HepG2 (cell line): ENCODE measurements around the gene PTCD1. TPM values are rescaled to one million over a fixed set of nuclear protein-coding genes. Genes with fewer than 3 reads are reported as not detected.

Experiments
- ATF1 ChIP-seq: IDR thresholded peaks from 2 replicates; pipeline ENCODE4 v1.6.1; 2016; ENCODE audit warnings: mild to moderate bottlenecking, control low read depth
- CBFB ChIP-seq: sonication (generic); formaldehyde crosslinking; IDR thresholded peaks from 2 replicates; pipeline ENCODE4 v1.4.0; 2020; ENCODE audit warnings: missing genetic modification reagents
- ELF4 ChIP-seq: sonication (generic); formaldehyde crosslinking; IDR thresholded peaks from 2 replicates; pipeline ENCODE4 v1.5.0; 2020; ENCODE audit warnings: missing genetic modification reagents, mild to moderate bottlenecking, moderate library complexity, borderline replicate concordance
- EP300 ChIP-seq, 3 experiments: sonication (generic) in 1 of 3; formaldehyde crosslinking in 1 of 3; IDR thresholded peaks; 2 replicates each; pipeline versions ENCODE4 v1.5.1 to v1.6.1; 2011 to 2020; ENCODE audit warnings: low read depth in 2 of 3, low read length in 2 of 3, borderline replicate concordance in 1 of 3, improper control_type of control experiment in 1 of 3, mild to moderate bottlenecking in 1 of 3, missing genetic modification reagents in 1 of 3, moderate library complexity in 1 of 3
- HHEX ChIP-seq: IDR thresholded peaks from 2 replicates; pipeline ENCODE4 v1.6.1; 2016; ENCODE audit warnings: control low read depth
- HNF4A ChIP-seq: sonication (generic); formaldehyde crosslinking; IDR thresholded peaks from 2 replicates; pipeline ENCODE4 v1.4.0; 2020; ENCODE audit warnings: missing genetic modification reagents
- HOXA7 ChIP-seq: sonication (generic); formaldehyde crosslinking; IDR thresholded peaks from 2 replicates; pipeline ENCODE4 v1.8.1; 2022; ENCODE audit warnings: mild to moderate bottlenecking, missing genetic modification reagents, moderate library complexity
- ISL2 ChIP-seq: sonication (generic); formaldehyde crosslinking; IDR thresholded peaks from 2 replicates; pipeline ENCODE4 v1.5.0; 2020; ENCODE audit warnings: missing genetic modification reagents
- KLF16 ChIP-seq, 2 experiments: sonication (generic) in 1 of 2; formaldehyde crosslinking in 1 of 2; IDR thresholded peaks; 2 replicates each; pipeline versions ENCODE4 v1.6.1 to v1.8.0; 2016 to 2023; ENCODE audit warnings: missing genetic modification reagents in 2 of 2, missing compliant biosample characterization in 1 of 2
- KMT2B ChIP-seq: IDR thresholded peaks from 2 replicates; pipeline ENCODE4 v1.6.1; 2016; ENCODE audit warnings: missing genetic modification reagents, missing compliant biosample characterization
- MBD4 ChIP-seq: IDR thresholded peaks from 2 replicates; pipeline ENCODE4 v1.6.1; 2012; ENCODE audit warnings: low read length, inconsistent platforms, borderline replicate concordance
- MTA1 ChIP-seq: sonication (generic); formaldehyde crosslinking; IDR thresholded peaks from 2 replicates; pipeline ENCODE4 v1.4.0; 2020; ENCODE audit warnings: missing genetic modification reagents, mild to moderate bottlenecking, borderline replicate concordance
- SIN3A ChIP-seq: IDR thresholded peaks from 2 replicates; pipeline ENCODE4 v1.6.1; 2011; ENCODE audit warnings: low read depth, mild to moderate bottlenecking, control low read depth, low read length, borderline replicate concordance
- STAG1 ChIP-seq: sonication (generic); formaldehyde crosslinking; IDR thresholded peaks from 2 replicates; pipeline ENCODE4 v1.4.0; 2020; ENCODE audit warnings: missing genetic modification reagents
- TFE3 ChIP-seq: IDR thresholded peaks from 2 replicates; pipeline ENCODE4 v1.6.1; 2016
- TMF1 ChIP-seq: sonication (generic); formaldehyde crosslinking; IDR thresholded peaks from 2 replicates; pipeline ENCODE4 v1.8.1; 2022; ENCODE audit warnings: low read depth, missing genetic modification reagents
- ZFX ChIP-seq: sonication (generic); formaldehyde crosslinking; IDR thresholded peaks from 2 replicates; pipeline ENCODE4 v1.4.0; 2020; ENCODE audit warnings: mild to moderate bottlenecking, low read depth, missing genetic modification reagents, moderate library complexity
- ZNF136 ChIP-seq: sonication (generic); formaldehyde crosslinking; IDR thresholded peaks from 2 replicates; pipeline ENCODE4 v1.8.1; 2022; ENCODE audit warnings: low read depth, mild to moderate bottlenecking, moderate library complexity, missing genetic modification reagents
- ZNF280B ChIP-seq: sonication (generic); formaldehyde crosslinking; IDR thresholded peaks from 2 replicates; pipeline ENCODE4 v1.5.0; 2020; ENCODE audit warnings: missing genetic modification reagents, mild to moderate bottlenecking, borderline replicate concordance
- ZNF30 ChIP-seq: sonication (generic); formaldehyde crosslinking; IDR thresholded peaks from 2 replicates; pipeline ENCODE4 v1.5.0; 2020; ENCODE audit warnings: mild to moderate bottlenecking, missing genetic modification reagents
- ZNF484 ChIP-seq: sonication (generic); formaldehyde crosslinking; IDR thresholded peaks from 2 replicates; pipeline ENCODE4 v1.5.1; 2020; ENCODE audit warnings: mild to moderate bottlenecking, low read depth, missing genetic modification reagents, borderline replicate concordance
- ZNF513 ChIP-seq: sonication (generic); formaldehyde crosslinking; conservative IDR thresholded peaks from 2 replicates; pipeline ENCODE4 v1.5.0; 2020; ENCODE audit warnings: missing genetic modification reagents
- ZNF543 ChIP-seq: sonication (generic); formaldehyde crosslinking; IDR thresholded peaks from 2 replicates; pipeline ENCODE4 v1.4.0; 2020; ENCODE audit warnings: mild to moderate bottlenecking, missing genetic modification reagents
- ZNF546 ChIP-seq: sonication (generic); formaldehyde crosslinking; conservative IDR thresholded peaks from 2 replicates; pipeline ENCODE4 v1.8.1; 2023; ENCODE audit warnings: mild to moderate bottlenecking, missing genetic modification reagents
- ZNF629 ChIP-seq: sonication (generic); formaldehyde crosslinking; conservative IDR thresholded peaks from 2 replicates; pipeline ENCODE4 v1.5.0; 2020; ENCODE audit warnings: missing genetic modification reagents
- ZNF724P ChIP-seq: sonication (generic); formaldehyde crosslinking; IDR thresholded peaks from 2 replicates; pipeline ENCODE4 v1.8.0; 2022; ENCODE audit warnings: missing genetic modification reagents, borderline replicate concordance
- polyA plus RNA-seq, 8 experiments: library from polyadenylated mRNA; depleted of rRNA in 3 of 8; stranded (reverse) in 7 of 8; unstranded in 1 of 8; fragments of >200 nt; fragmentation: Illumina TruSeq in 4 of 8; extraction: Trizol in 4 of 8; gene quantifications; 2 replicates each; pipeline versions ENCODE4 v1.2.1 to v1.2.3, GENCODE V29; 2011 to 2016; ENCODE audit warnings: low read depth in 4 of 8, missing spikeins in 1 of 8, mixed read lengths in 1 of 8; ENCODE audit not compliant: insufficient read depth in 1 of 8
- total RNA-seq, 5 experiments: library from RNA; depleted of rRNA; stranded (reverse); fragments of >200 nt; fragmentation: Illumina TruSeq; extraction: Trizol; gene quantifications; 2 replicates each; pipeline ENCODE4 v1.2.3, GENCODE V29; 2016; ENCODE audit warnings: low read depth in 1 of 5

PTCD1 gene
- total and polyA plus RNA-seq, 2 of the 13 experiments (the other 11 are each of a cell fraction or from before 2014, with no cell fraction given): 3.0 to 8.4 TPM

- TF ChIP-seq MBD4 (no peak), HOXA7 (CRISPR knock-in tag) (no peak), KLF16 (CRISPR knock-in tag; IDR thresholded peaks at IDR 0.05) (peak in 1 of 2 experiments; percentile 80; a peak in 1 of 4 replicates), TMF1 (CRISPR knock-in tag) (peak; percentile 75; the same call in 1 of the 2 replicates), EP300 (IDR thresholded peaks at IDR 0.05; ENCODE audit: low read depth in 2 of 2, low read length in 2 of 2) (no peak), EP300 (CRISPR knock-in tag; IDR thresholded peaks at IDR 0.05; ENCODE audit: borderline replicate concordance) (no peak), SIN3A (peak; percentile 53; the same call in 1 of the 2 replicates), HNF4A (CRISPR knock-in tag) (no peak), ZNF136 (0 out of 2 replicates have a peak, but pooled peaks have one; percentile 27), MTA1 (CRISPR knock-in tag) (no peak), KMT2B (CRISPR knock-in tag) (peak; percentile 94), CBFB (CRISPR knock-in tag) (peak; percentile 68), HHEX (no peak), STAG1 (CRISPR knock-in tag) (no peak; the same call in 1 of the 2 replicates), ZNF543 (0 out of 2 replicates have a peak, but pooled peaks have one; percentile 55), ZNF629 (CRISPR knock-in tag) (no peak), ELF4 (CRISPR knock-in tag) (0 out of 2 replicates have a peak, but pooled peaks have one; percentile 66), ZNF280B (CRISPR knock-in tag) (no peak), ISL2 (CRISPR knock-in tag) (no peak), ZNF30 (CRISPR knock-in tag) (no peak), ATF1 (CRISPR knock-in tag) (no peak), TFE3 (CRISPR knock-in tag) (peak; percentile 83), ZNF513 (CRISPR knock-in tag) (no peak), ZNF484 (no peak), ZFX (CRISPR knock-in tag) (peak; percentile 80), ZNF546 (no peak; the same call in 1 of the 2 replicates), ZNF724P (CRISPR knock-in tag) (no peak)
Observed at GRCh38 chr7:99438573-99439480, at the start of gene PTCD1, which contains the start of gene CPSF4 (continued).
